Left renal cortex interstitium (tissue), 4 donors: ENCODE results near the gene COL11A2. TPM values are rescaled to one million over a fixed set of nuclear protein-coding genes. Genes with fewer than 3 reads are reported as not detected.

ENCODE experiments used
- DNase-seq, 4 donors: peaks; one replicate each; pipeline ENCODE4 v3.0.0-alpha.2; 2013; ENCODE audit warnings: low read depth in 4 of 4, low spot score in 2 of 4, missing footprints in 1 of 4
- polyA plus RNA-seq, 4 donors: library from polyadenylated mRNA; unstranded; fragments of 120-200 nt; gene quantifications; one replicate each; pipeline ENCODE4 v1.2.1, GENCODE V29; 2013; ENCODE audit not compliant: insufficient read length in 4 of 4

Gene COL11A2
- polyA plus RNA-seq, 4 donors = 4.1 to 6.6 (median 5.6) TPM

- DNase-seq = no peak
Observed at GRCh38 chr6:33193619-33194018, 1.4 kb upstream of the COL11A2 start.

- no peak for DNase-seq
Observed at GRCh38 chr6:33192671-33193602, 670 bp upstream of the COL11A2 start.

- no peak for DNase-seq
Observed at GRCh38 chr6:33191383-33192104, 723 bp downstream of the COL11A2 start.

- DNase-seq = no peak
Observed at GRCh38 chr6:33190504-33191107, 1.7 kb downstream of the COL11A2 start.

GRCh38 chr6:33189625-33190448 is 2.4 kb downstream of the COL11A2 start:
- DNase-seq = no peak

GRCh38 chr6:33189164-33189563 is 3.1 kb downstream of the COL11A2 start:
- DNase-seq = no peak

- no peak for DNase-seq
Observed at GRCh38 chr6:33187809-33188208, 4.5 kb downstream of the COL11A2 start.

GRCh38 chr6:33185654-33186187 is 6.5 kb downstream of the COL11A2 start:
- DNase-seq = no peak

- DNase-seq = no peak
Observed at GRCh38 chr6:33185190-33185589, 7.1 kb downstream of the COL11A2 start.

- no peak for DNase-seq
Observed at GRCh38 chr6:33183071-33183683, 9.1 kb downstream of the COL11A2 start.

GRCh38 chr6:33181141-33181540 is 11.1 kb downstream of the COL11A2 start:
- DNase-seq = no peak

- no peak for DNase-seq
Observed at GRCh38 chr6:33178755-33179475, 13.4 kb downstream of the COL11A2 start.

GRCh38 chr6:33177552-33178446 is 14.5 kb downstream of the COL11A2 start:
- DNase-seq = no peak

GRCh38 chr6:33176906-33177305 is 15.4 kb downstream of the COL11A2 start:
- DNase-seq = no peak

- DNase-seq = no peak
Observed at GRCh38 chr6:33175436-33176069, 16.7 kb downstream of the COL11A2 start.

- DNase-seq = no peak
Observed at GRCh38 chr6:33174784-33175183, 17.5 kb downstream of the COL11A2 start.

- DNase-seq = no peak
Observed at GRCh38 chr6:33173535-33174180, 18.6 kb downstream of the COL11A2 start.
